Measurements from ENCODE around the gene OBSCN.

DNA sequence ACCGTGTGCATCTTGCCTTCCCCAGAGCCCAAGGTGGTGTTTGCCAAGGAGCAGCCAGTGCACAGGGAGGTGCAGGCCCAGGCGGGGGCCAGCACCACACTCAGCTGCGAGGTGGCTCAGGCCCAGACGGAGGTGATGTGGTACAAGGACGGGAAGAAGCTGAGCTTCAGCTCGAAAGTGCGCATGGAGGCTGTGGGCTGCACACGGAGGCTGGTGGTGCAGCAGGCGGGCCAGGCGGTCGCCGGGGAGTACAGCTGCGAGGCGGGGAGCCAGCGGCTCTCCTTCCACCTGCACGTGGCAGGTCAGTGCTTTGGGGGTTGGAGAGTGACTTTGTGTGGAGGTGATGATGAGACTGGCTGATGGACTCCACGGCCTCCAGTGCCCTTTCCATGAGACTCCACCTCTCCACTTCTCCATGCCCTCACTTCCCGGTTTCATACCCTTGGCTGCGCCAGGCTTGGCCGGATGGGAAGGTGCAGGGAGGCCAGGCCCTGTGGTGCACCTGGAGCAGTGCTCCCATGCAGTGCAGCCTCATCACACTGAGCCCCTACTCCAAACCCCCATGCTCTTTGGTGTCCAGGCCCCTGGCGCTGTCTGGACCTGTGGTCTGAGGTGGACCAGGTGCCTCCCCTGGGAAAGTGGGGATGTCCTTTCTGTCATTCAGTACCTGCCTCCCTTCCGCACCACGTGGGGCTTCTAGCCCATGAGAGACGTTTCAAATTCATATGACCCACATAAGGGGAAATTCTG lies 49.0 kb downstream of the OBSCN start:
- TF ChIP-seq EZH2 (IDR thresholded peaks at IDR 0.05) (no peak), EZH2phosphoT487 (IDR thresholded peaks at IDR 0.05) (no peak)
- TF ChIP-seq, protein P1, sequence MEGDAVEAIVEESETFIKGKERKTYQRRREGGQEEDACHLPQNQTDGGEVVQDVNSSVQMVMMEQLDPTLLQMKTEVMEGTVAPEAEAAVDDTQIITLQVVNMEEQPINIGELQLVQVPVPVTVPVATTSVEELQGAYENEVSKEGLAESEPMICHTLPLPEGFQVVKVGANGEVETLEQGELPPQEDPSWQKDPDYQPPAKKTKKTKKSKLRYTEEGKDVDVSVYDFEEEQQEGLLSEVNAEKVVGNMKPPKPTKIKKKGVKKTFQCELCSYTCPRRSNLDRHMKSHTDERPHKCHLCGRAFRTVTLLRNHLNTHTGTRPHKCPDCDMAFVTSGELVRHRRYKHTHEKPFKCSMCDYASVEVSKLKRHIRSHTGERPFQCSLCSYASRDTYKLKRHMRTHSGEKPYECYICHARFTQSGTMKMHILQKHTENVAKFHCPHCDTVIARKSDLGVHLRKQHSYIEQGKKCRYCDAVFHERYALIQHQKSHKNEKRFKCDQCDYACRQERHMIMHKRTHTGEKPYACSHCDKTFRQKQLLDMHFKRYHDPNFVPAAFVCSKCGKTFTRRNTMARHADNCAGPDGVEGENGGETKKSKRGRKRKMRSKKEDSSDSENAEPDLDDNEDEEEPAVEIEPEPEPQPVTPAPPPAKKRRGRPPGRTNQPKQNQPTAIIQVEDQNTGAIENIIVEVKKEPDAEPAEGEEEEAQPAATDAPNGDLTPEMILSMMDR (IDR thresholded peaks at IDR 0.05): no peak
